Testis (tissue), 2 donors: ENCODE measurements around the gene LRRFIP1.

ENCODE experiments used
- POLR2A ChIP-seq: fragments of 450-650 bp; IDR thresholded peaks from one replicate; pipeline ENCODE4 v1.6.1; 2017; ENCODE audit warnings: antibody characterized with exemption, mild to moderate bottlenecking, moderate library complexity
- TF ChIP-seq, protein P1 (sequence below), 3 experiments: fragments of 450-650 bp in 2 of 3; fragments of 200-600 bp in 1 of 3; sonication (generic) in 1 of 3; IDR thresholded peaks; one replicate each; pipeline ENCODE4 v1.5.1; 2016 to 2019; ENCODE audit warnings: antibody characterized with exemption in 3 of 3, mild to moderate bottlenecking in 2 of 3, moderate library complexity in 1 of 3

DNA sequence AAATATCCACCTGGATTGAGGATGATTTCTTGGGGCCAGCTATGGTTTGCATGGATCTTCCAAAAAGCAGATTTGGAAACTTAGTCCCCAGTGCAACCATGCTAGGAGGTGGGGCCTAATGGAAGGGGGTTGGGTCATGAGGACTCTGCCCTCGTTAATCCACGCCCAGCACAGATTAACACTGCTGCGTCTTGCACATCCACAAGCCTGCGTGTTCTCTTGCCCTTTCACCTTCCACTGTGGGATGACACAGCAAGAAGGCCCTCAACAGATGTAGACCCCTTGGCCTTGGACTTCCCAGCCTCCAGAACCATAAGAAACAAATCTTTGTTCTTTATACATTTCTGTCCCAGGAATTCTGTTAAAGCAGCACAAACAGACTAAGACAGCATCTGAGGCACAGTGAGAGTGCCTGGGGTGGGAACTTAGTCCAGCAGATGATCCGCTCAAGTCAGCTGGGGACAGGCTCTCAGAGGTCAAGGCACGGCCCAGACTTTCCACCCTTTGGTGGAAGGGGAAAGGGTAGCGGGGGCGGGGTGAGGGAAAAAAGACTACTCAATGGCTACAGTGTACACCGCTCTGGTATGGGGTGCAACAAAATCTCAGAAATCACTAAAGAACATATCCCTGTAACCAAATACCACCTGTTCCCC lies 39.2 kb upstream of the LRRFIP1 start:
- TF ChIP-seq, protein P1, sequence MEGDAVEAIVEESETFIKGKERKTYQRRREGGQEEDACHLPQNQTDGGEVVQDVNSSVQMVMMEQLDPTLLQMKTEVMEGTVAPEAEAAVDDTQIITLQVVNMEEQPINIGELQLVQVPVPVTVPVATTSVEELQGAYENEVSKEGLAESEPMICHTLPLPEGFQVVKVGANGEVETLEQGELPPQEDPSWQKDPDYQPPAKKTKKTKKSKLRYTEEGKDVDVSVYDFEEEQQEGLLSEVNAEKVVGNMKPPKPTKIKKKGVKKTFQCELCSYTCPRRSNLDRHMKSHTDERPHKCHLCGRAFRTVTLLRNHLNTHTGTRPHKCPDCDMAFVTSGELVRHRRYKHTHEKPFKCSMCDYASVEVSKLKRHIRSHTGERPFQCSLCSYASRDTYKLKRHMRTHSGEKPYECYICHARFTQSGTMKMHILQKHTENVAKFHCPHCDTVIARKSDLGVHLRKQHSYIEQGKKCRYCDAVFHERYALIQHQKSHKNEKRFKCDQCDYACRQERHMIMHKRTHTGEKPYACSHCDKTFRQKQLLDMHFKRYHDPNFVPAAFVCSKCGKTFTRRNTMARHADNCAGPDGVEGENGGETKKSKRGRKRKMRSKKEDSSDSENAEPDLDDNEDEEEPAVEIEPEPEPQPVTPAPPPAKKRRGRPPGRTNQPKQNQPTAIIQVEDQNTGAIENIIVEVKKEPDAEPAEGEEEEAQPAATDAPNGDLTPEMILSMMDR (IDR thresholded peaks at IDR 0.05), result no peak
- no peak for TF ChIP-seq POLR2A
